A549 (cell line): ENCODE measurements around the gene PUS3. TPM values are rescaled to one million over a fixed set of nuclear protein-coding genes. Genes with fewer than 3 reads are reported as not detected.
"Not testable (repeated sequence)": the region's sequence is repeated elsewhere in the genome, so short reads cannot be mapped to it uniquely, and the experiment has no call there.

ENCODE experiments used
- ATAC-seq, 2 experiments: fragments of 200-7000 bp in 1 of 2; fragments of >200 bp in 1 of 2; cut with Nextera tagmentation in 1 of 2; cut with Tn5 transposase in 1 of 2; 3 replicates each; pipeline versions ENCODE4 v1.8.0 to v1.9.1; 2018 to 2020; ENCODE audit warnings: mild to moderate bottlenecking in 1 of 2, moderate library complexity in 1 of 2
- CTCF ChIA-PET: fragments of 300-600 bp; sonication (Branson Sonifier 250); formaldehyde crosslinking; extraction: SDS; loops from one replicate; lab custom pipeline; 2021; ENCODE audit warnings: antibody characterized with exemption, inconsistent platforms; lab: Yijun Ruan, JAX
- POLR2A ChIA-PET: fragments of 350-600 bp; formaldehyde crosslinking; extraction: SDS; loops from one replicate; lab custom pipeline; 2021; ENCODE audit warnings: antibody characterized with exemption, inconsistent platforms; lab: Yijun Ruan, JAX
- DNase-seq, 2 experiments: peaks; one replicate each; pipeline versions ENCODE4 v3.0.0 to v3.0.0-alpha.2; 2011 to 2016; ENCODE audit warnings: low read depth in 1 of 2, low spot score in 1 of 2
- FAIRE-seq: peaks from 2 replicates; lab custom pipeline; 2011; peaks lifted over from hg19 to GRCh38; lab: Jason Lieb, UNC
- H3K27ac ChIP-seq, 2 experiments: fragments of >200 bp; sonication (Bioruptor Twin); formaldehyde crosslinking; 3 replicates each; pipeline ENCODE4 v1.5.1; 2016 to 2017
- H3K4me1 ChIP-seq: fragments of >200 bp; sonication (Bioruptor Twin); formaldehyde crosslinking; 3 replicates; pipeline ENCODE4 v1.6.1; 2016
- H3K4me2 ChIP-seq: fragments of >200 bp; sonication (Bioruptor Twin); formaldehyde crosslinking; 3 replicates; pipeline ENCODE4 v1.6.1; 2016
- H3K4me3 ChIP-seq: fragments of >200 bp; sonication (Bioruptor Twin); formaldehyde crosslinking; 3 replicates; pipeline ENCODE4 v1.5.1; 2016
- H3K9me3 ChIP-seq: fragments of >200 bp; sonication (Bioruptor Twin); formaldehyde crosslinking; 3 replicates; pipeline ENCODE4 v1.6.1; 2016
- ATOH8 ChIP-seq: fragments of 250-450 bp; sonication (Bioruptor Pico); IDR thresholded peaks from 2 replicates; pipeline ENCODE4 v1.5.0; 2020; ENCODE audit warnings: low read depth, mild to moderate bottlenecking, moderate library complexity
- ELK1 ChIP-seq: fragments of 150-350 bp; IDR thresholded peaks from 2 replicates; pipeline ENCODE4 v1.6.1; 2014; ENCODE audit warnings: low read depth, mild to moderate bottlenecking, low read length
- KDM5A ChIP-seq: fragments of 200-600 bp; sonication (generic); IDR thresholded peaks from 2 replicates; pipeline ENCODE4 v1.6.1; 2016; ENCODE audit warnings: antibody characterized with exemption, mild to moderate bottlenecking
- MAX ChIP-seq: IDR thresholded peaks from 2 replicates; pipeline ENCODE4 v1.6.1; 2012
- MAZ ChIP-seq: fragments of 150-350 bp; IDR thresholded peaks from 2 replicates; pipeline ENCODE4 v1.6.1; 2014; ENCODE audit warnings: antibody characterized with exemption, low read depth, low read length, borderline replicate concordance
- MYC ChIP-seq: IDR thresholded peaks from 2 replicates; pipeline ENCODE4 v1.6.1; 2012; ENCODE audit warnings: mild to moderate bottlenecking, inconsistent platforms, low read length, improper control_type of control experiment, borderline replicate concordance
- RAD21 ChIP-seq, 2 experiments: fragments of >200 bp in 1 of 2; sonication (Bioruptor Twin) in 1 of 2; formaldehyde crosslinking in 1 of 2; IDR thresholded peaks in 1 of 2; conservative IDR thresholded peaks in 1 of 2; 2 replicates in 1 of 2; 3 replicates in 1 of 2; pipeline ENCODE4 v1.6.1; 2012 to 2018; ENCODE audit warnings: inconsistent platforms in 1 of 2
- RCOR1 ChIP-seq: fragments of 150-350 bp; IDR thresholded peaks from 2 replicates; pipeline ENCODE4 v1.6.1; 2014; ENCODE audit warnings: antibody characterized with exemption, low read length, low read depth
- RNF2 ChIP-seq: fragments of 200-600 bp; sonication (generic); IDR thresholded peaks from 2 replicates; pipeline ENCODE4 v1.6.1; 2016; ENCODE audit warnings: low read depth, mild to moderate bottlenecking, antibody characterized with exemption, moderate library complexity, borderline replicate concordance
- SREBF2 ChIP-seq: fragments of 450-650 bp; IDR thresholded peaks from 2 replicates; pipeline ENCODE4 v1.6.1; 2014; ENCODE audit warnings: mild to moderate bottlenecking, moderate library complexity
- USF2 ChIP-seq: fragments of 450-650 bp; IDR thresholded peaks from 2 replicates; pipeline ENCODE4 v1.6.1; 2014; ENCODE audit warnings: antibody characterized with exemption
- WGBS: methylation state at CpG from one replicate; pipeline ENCODE4 v1.1.6; 2017; ENCODE audit errors: missing lambda C conversion rate; 5-methylcytosine and 5-hydroxymethylcytosine counted together
- polyA plus RNA-seq, 4 experiments: library from polyadenylated mRNA; depleted of rRNA in 3 of 4; stranded (reverse); fragments of >200 nt; fragmentation: RNase III in 1 of 4; extraction: RNeasy Plus Mini Kit Qiagen cat#74134 plus additional on column Dnase treatment in 1 of 4; gene quantifications; 2 replicates in 3 of 4; 3 replicates in 1 of 4; pipeline ENCODE4 v1.2.3, GENCODE V29; 2011 to 2017

PUS3 gene
- polyA plus RNA-seq, 2 of the 4 experiments (the other 2 are of a cell fraction) = 5.0 to 8.0 TPM

- no peak for FAIRE-seq
- 83% methylated on average over 10 of the region's 10 CpGs for WGBS
- peak; percentile 18 to 27 for DNase-seq
- ChIA-PET CTCF (no interaction called here), POLR2A (no interaction called here)
- Histone ChIP-seq H3K4me1 (no peaks in the 10 kb centered on the region), H3K4me3 (no peak overlapping the region), H3K9me3 (peaks cover 6% of the 10 kb centered on the region; the same call in 1 of the 3 replicates), H3K27ac (no peak overlapping the region), H3K4me2 (no peak overlapping the region)
- TF ChIP-seq RAD21 (conservative IDR thresholded peaks at IDR 0.05 in 1 of 2, IDR thresholded peaks at IDR 0.05 in 1 of 2) (peak in 1 of 2 experiments; percentile 39; a peak in 2 of 5 replicates), ELK1 (no peak)
- ATAC-seq = peak in 1 of 2 experiments; percentile 54; a peak in 2 of 6 replicates
Measured at GRCh38 chr11:125871391-125872137, 31.4 kb downstream of the PUS3 start.

- no peak overlapping the region for H3K27ac ChIP-seq
- POLR2A ChIA-PET = no interaction called here
- DNase-seq = no peak
- no peaks in the 10 kb centered on the region for H3K4me1 ChIP-seq
- TF ChIP-seq KDM5A = no peak
- no peak for TF ChIP-seq USF2
- TF ChIP-seq MYC = no peak
- TF ChIP-seq SREBF2 = no peak
- TF ChIP-seq MAZ = no peak
- no peak for TF ChIP-seq RCOR1
- TF ChIP-seq ATOH8 (CRISPR knock-in tag) = no peak
- TF ChIP-seq MAX = no peak
- no peak for TF ChIP-seq RNF2
- TF ChIP-seq, all 56 proteins: peak for 0
- H3K9me3 ChIP-seq = peaks cover 6% of the 10 kb centered on the region; the same call in 1 of the 3 replicates
- no peak overlapping the region for H3K4me2 ChIP-seq
- CTCF ChIA-PET = no interaction called here
- ATAC-seq (no peak), FAIRE-seq (no peak)
- 84% methylated on average over 2 of the region's 2 CpGs for WGBS
- no peak overlapping the region for H3K4me3 ChIP-seq
Measured at GRCh38 chr11:125869521-125869920, 33.5 kb downstream of the PUS3 start.

GRCh38 chr11:125865354-125865753, 37.7 kb downstream of the PUS3 start:
- FAIRE-seq, H3K4me1 ChIP-seq, H3K27ac ChIP-seq, DNase-seq, ATAC-seq, POLR2A ChIA-PET, H3K4me2 ChIP-seq, H3K4me3 ChIP-seq, H3K9me3 ChIP-seq, CTCF ChIA-PET: not testable (repeated sequence)
- WGBS = 86% methylated on average over 4 of the region's 4 CpGs

- POLR2A ChIA-PET, H3K27ac ChIP-seq, ATAC-seq, DNase-seq, H3K4me2 ChIP-seq, CTCF ChIA-PET, H3K9me3 ChIP-seq, FAIRE-seq, H3K4me1 ChIP-seq, H3K4me3 ChIP-seq: not testable (repeated sequence)
- WGBS = 93% methylated on average over 5 of the region's 33 CpGs
Measured at GRCh38 chr11:125862786-125863185, 40.2 kb downstream of the PUS3 start.

- DNase-seq, H3K4me1 ChIP-seq, H3K27ac ChIP-seq, H3K4me3 ChIP-seq, H3K4me2 ChIP-seq, H3K9me3 ChIP-seq, CTCF ChIA-PET, FAIRE-seq, ATAC-seq, POLR2A ChIA-PET: not testable (repeated sequence)
- WGBS = 62% methylated on average over 7 of the region's 9 CpGs
Measured at GRCh38 chr11:125857670-125858069, 45.3 kb downstream of the PUS3 start.
